Liver (tissue), 3 donors: ENCODE results near the gene RAMP3.

Experiments used
- CTCF ChIP-seq: fragments of 150-350 bp; IDR thresholded peaks from 2 replicates; pipeline ENCODE4 v1.5.1; 2017; ENCODE audit warnings: improper control_type of control experiment, low read depth, low read length; ENCODE audit not compliant: missing input control
- HNF4A ChIP-seq, 2 donors: conservative IDR thresholded peaks; 2 replicates each; pipeline ENCODE4 v1.6.1; 2016; ENCODE audit warnings: antibody characterized with exemption in 2 of 2, mild to moderate bottlenecking in 2 of 2
- JUND ChIP-seq, 2 donors: IDR thresholded peaks; 2 replicates each; pipeline ENCODE4 v1.6.1; 2016; ENCODE audit warnings: antibody characterized with exemption in 2 of 2
- REST ChIP-seq: IDR thresholded peaks from 2 replicates; pipeline ENCODE4 v1.6.1; 2016; ENCODE audit warnings: antibody characterized with exemption, mild to moderate bottlenecking
- TAF1 ChIP-seq: conservative IDR thresholded peaks from 2 replicates; pipeline ENCODE4 v1.6.1; 2016; ENCODE audit warnings: antibody characterized with exemption, mild to moderate bottlenecking
- YY1 ChIP-seq: IDR thresholded peaks from 2 replicates; pipeline ENCODE4 v1.6.1; 2016; ENCODE audit warnings: antibody characterized with exemption, mild to moderate bottlenecking
- ZBTB33 ChIP-seq: IDR thresholded peaks from 2 replicates; pipeline ENCODE4 v1.6.1; 2016; ENCODE audit warnings: antibody characterized with exemption
- donor health status: healthy.
- donor health status: healthy.

GRCh38 chr7:45151131-45151684 lies 6.4 kb upstream of the RAMP3 start:
- TF ChIP-seq TAF1 (no peak), JUND (IDR thresholded peaks at IDR 0.05) (no peak), CTCF (no peak), HNF4A (conservative IDR thresholded peaks at IDR 0.05) (no peak), YY1 (no peak), ZBTB33 (no peak), REST (no peak)
